GM18498 (cell line): ENCODE data around the gene FZD2.
"Not testable (repeated sequence)": the region's sequence is repeated elsewhere in the genome, so short reads cannot be mapped to it uniquely, and the experiment has no call there.

Source experiments
- ATAC-seq: cut with Tn5 transposase; IDR thresholded peaks from one replicate; pipeline ENCODE4 v1.9.1; 2021; ENCODE audit warnings: mild to moderate bottlenecking, moderate library complexity; ENCODE audit not compliant: unreplicated experiment

FZD2 gene

DNA sequence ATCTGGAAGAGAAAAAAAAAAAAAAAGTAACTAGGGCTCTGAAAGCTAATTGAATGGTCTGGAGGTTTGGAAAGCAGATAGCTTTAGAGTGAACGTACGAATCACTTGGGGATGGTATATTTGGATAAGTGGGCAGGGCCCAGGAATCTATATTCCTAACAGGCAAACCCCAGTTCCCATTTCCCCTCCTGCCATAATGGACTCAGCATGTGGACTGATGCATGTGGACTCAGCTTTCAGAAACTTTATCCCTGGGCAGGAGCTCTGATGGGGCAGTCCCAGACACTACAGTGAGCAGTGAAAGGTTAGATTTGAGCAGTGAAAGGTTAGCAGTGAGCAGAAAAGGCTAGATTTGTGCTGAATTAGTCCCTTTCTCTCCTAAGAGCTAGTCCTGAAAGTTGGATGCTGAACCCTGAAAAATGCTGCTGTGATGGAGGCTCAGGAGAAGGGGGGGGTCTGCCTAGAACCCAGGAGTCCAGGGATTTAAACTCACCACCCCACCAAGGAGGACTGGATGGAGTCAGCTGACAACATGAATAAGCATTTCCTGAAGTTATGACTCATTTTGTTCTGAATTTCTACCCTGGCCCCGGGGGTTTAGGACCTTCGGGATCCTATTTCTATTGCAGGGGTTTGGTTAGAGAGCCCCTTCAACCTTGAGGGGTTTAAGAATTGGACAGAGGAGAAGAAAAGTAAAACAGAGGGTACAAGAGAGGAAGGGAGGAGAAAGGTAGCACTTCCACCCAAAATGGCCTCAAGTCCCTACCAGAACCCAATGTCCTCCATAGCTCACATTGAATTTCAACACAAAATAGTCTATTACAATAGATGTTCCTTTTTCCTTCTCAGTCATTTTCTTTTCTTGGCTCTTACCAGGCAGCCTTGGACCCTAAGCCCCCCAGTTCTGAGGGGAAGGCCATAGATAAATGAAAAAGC, 10.3 kb upstream of the FZD2 start:
- no peak for ATAC-seq

DNA sequence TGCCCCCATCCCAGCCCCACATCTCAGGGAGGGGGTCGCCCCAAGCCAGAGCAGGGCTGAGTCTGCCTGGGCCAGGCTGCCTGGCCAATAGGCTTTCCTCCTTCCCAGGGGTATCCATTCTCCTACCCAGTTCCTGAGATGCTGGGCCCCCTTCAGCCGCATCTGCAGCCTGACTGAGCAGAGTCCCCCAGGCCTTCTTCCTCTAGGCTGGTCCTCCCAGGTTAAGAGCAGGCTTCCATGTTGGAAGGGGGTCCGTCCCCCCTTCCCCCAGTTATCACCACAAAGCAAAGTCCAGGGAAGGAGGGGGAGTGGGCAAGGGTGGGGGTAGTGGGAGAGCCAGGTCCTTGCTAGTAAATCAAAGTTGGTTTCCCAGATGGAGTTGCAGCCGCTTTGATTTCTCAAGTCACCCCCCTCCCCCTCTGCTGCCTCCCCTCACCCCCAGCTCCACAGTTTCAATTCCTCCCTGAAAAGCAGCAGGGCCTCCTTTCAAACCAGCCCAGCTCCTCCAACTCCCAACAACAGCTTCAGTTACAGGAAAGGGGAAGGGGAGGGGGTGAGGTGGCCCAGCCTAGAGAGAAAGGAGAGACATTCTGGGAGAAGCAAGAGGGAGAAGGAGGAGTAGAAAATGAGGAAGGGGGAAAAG, 9.5 kb upstream of the FZD2 start:
- no peak for ATAC-seq

DNA sequence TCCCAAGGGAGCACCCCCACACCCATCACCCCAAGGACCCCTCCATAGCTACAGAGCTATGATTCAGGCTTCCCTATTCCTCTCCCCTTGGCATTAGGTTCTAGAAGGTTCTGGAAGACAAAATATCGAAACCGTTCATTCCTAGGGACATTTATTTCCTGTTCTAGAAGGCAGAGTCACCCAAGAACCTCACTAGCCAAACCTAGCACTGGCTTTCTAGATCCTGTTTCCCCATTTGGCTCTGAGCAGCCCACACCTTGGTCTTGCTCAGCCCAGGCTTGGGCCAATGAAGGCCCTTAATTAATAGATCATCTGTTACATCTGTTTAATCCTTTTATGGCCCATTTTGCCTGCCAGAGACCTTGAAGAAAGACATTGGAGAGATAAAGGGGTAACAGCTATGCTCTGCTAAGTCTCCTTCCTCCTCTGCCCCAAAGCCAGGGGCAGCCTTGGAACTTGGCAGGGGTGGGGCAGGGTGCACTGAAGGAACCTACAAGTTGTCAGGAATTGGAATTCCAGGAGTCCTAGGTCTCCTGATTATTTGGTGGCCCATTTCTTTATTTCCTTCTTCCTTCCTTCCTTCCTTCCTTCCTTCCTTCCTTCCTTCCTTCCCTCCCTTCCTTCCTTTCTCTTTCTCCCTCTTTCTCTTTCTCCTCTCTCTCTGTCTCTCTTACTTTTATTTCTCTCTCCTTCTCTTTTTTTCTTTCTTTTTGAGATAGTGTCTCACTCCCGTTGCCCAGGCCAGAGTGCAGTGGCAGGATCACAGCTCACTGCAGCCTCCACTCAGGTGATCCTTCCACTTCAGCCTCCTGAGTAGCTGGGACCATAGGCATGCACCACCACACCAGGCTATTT, 8.7 kb upstream of the FZD2 start:
- ATAC-seq, result no peak

DNA sequence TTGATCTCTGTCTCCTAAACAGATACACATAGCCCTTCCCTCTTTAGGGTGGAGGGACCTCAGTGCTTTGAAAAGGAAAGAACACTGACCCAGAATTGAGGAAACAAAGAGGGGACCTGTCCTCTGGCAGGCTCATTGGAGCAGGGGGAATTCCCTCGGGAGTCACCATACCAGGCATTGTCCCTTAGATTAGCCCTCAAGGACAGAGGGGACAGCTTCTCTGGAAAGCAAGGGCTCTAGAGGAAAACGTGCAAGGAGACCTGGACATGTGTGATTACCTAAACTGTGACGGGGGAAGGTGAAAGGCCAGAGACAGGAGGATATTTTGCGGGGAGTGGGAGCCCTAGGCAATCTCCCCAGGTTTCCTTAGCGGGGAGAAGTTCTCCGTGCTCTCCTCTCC, 7.6 kb upstream of the FZD2 start:
- ATAC-seq, result no peak

DNA sequence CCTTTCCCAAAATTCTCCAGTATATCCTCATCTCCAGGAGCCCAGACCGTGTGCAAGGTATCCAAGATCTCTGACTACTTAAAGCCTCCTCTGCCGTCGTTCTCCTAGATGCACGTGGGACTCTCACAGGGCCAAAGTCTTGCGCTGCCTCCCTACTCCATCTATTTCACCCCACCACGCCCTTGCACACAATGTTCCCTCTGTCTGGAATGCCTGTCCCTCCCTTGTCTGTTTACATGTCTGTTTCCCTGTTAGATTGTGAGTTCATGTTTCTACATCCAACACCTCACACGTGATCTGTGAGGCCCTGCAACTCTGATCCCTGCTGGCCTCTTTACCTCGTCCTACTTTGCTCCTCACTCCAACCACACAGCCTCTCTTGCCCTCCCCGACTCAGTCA, 4.9 kb upstream of the FZD2 start:
- no peak for ATAC-seq

DNA sequence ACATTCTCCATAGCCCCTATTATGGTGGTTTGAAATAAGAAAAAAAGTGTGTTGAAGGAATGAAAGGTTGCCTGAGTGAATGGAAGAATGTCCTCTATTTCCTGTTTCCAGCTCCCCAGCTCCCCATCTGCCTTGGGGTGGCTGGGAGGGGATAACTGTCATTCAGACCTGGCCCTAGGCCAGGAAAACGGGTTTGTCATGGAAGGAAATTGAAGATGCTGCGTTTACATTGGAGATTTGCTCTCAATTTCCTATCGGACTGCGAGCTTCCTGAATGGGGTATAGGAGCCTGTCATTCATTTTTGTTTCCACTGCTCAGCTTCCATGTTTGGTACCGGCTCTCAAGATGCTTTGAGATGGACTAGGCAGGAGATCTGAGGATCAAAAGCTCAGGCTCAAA, 2.2 kb upstream of the FZD2 start:
- ATAC-seq, result no peak

DNA sequence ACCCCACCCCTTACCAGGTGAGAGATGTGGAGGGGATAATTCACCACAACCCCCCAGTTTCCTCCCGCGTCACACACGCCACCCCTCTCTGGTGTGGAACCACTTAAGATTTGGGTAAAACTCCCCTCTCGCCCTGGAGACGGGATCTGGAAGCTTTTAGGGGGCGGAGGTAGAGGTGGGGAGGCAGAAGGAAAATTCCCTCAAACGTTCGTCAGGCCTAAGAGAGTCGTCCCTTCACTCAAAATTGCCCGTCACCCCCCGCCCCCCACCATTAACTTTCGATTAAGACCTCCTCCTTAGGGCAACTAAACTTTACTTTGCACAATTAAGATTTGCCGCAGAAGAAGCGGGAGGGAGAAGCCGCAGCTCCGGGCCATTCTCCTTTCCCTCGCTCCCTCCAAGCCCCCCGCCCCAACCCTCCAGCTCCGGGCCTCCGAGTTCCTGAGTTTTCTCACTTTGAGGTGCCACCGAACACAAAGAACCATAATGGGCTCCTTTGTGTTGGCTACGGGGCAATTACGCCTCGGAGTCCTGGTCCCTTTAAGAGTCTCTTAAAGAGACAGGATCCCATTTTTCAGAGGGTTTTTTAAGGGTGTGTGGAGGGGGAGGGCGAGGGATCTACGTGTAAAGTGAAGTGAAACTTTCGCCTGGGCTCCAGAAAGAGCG, 985 bp upstream of the FZD2 start:
- ATAC-seq, result no peak

DNA sequence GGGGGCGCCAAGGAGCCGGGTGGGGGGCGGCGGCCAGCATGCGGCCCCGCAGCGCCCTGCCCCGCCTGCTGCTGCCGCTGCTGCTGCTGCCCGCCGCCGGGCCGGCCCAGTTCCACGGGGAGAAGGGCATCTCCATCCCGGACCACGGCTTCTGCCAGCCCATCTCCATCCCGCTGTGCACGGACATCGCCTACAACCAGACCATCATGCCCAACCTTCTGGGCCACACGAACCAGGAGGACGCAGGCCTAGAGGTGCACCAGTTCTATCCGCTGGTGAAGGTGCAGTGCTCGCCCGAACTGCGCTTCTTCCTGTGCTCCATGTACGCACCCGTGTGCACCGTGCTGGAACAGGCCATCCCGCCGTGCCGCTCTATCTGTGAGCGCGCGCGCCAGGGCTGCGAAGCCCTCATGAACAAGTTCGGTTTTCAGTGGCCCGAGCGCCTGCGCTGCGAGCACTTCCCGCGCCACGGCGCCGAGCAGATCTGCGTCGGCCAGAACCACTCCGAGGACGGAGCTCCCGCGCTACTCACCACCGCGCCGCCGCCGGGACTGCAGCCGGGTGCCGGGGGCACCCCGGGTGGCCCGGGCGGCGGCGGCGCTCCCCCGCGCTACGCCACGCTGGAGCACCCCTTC, 484 bp downstream of the FZD2 start:
- ATAC-seq, result no peak

DNA sequence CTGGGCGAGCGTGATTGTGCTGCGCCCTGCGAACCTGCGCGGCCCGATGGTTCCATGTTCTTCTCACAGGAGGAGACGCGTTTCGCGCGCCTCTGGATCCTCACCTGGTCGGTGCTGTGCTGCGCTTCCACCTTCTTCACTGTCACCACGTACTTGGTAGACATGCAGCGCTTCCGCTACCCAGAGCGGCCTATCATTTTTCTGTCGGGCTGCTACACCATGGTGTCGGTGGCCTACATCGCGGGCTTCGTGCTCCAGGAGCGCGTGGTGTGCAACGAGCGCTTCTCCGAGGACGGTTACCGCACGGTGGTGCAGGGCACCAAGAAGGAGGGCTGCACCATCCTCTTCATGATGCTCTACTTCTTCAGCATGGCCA, 1.0 kb downstream of the FZD2 start:
- ATAC-seq, result no peak

DNA sequence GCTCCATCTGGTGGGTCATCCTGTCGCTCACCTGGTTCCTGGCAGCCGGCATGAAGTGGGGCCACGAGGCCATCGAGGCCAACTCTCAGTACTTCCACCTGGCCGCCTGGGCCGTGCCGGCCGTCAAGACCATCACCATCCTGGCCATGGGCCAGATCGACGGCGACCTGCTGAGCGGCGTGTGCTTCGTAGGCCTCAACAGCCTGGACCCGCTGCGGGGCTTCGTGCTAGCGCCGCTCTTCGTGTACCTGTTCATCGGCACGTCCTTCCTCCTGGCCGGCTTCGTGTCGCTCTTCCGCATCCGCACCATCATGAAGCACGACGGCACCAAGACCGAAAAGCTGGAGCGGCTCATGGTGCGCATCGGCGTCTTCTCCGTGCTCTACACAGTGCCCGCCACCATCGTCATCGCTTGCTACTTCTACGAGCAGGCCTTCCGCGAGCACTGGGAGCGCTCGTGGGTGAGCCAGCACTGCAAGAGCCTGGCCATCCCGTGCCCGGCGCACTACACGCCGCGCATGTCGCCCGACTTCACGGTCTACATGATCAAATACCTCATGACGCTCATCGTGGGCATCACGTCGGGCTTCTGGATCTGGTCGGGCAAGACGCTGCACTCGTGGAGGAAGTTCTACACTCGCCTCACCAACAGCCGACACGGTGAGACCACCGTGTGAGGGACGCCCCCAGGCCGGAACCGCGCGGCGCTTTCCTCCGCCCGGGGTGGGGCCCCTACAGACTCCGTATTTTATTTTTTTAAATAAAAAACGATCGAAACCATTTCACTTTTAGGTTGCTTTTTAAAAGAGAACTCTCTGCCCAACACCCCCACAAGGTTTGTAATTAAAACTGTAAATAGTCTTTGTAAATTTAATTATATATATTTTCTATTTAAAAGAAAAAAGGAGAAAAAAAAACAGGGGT, 1.7 kb downstream of the FZD2 start:
- ATAC-seq, result no peak

DNA sequence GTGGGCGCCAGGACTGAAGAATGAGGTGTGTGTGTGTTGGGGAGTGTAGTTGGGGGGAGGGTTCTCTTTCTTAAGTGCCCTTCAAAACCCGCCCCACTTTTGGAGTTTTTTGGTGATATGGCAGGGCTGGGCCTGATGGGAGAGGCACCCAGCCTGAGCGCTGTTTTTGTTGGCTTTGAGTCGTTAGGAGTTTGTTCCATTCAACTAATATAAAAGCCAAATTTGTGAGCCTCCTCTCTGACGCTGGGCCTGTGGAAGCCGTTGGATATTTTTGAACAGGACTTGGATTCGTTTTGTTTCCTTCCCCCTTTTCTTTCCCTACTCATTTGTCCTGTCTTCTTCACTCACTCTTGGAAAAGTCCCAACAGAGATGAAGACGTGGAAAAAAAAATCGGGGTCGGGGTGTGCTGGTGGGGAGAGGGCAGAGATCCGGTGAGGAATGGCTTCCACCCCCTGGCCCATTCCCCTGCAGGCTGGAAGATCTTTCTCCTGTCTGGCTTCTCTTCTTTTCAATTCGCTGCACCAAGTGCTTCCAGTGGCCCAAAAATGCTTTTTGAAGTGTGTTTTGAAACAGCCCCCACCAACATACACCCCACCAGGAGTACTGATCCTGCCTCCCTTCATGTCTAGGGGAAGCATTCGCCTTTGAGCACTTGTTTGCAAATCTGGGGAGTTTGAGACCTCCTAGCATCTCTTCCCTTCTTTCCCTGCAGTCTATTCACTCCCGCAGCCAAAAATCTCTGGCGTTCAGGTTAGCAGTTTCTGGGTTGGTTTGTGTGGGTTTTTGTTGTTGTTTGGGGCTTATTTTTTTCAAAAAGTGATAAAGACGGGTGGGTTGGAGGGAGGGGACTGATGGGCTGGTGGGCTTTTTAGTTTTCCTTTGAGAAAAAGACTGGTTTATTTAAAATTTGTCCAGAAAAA, 2.6 kb downstream of the FZD2 start:
- ATAC-seq, result no peak

DNA sequence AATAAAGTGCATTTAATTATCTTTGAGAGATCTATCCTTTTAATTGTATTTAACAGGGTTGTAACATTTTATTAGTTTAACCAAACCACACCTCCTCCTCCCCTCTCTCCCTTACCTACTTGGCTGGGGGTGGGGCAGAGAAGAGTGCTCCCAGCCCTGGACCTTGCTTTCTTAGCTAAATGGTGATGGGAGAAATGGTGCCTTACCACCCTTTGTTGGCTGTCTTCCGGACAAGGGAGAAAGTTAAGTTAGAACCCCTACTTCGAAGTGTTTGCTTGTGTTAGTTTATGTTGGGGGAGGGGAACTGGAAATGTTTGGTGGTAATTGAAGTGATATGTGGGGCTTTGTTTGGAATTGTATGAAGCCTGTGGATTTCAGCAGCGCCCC, 3.9 kb downstream of the FZD2 start:
- ATAC-seq, result no peak

DNA sequence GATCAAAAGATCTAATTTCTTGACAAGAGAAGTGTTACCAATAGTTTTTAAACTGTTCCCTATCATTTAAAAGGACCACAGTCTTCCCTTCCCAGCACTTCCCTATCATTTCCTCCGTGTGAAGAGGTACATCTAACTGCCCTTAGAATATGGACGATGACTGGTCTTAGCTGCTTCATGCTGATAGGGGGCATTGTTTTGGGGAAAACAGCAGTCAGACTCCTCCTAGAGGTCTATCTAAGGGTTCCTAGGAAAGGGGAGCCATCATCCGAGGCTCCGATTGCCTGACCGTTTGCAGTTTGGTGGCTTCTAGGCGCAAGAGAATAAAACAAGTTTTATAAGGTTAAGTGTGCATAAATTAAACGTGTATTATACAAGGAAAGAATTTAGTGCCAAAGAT, 7.1 kb downstream of the FZD2 start:
- no peak for ATAC-seq

DNA sequence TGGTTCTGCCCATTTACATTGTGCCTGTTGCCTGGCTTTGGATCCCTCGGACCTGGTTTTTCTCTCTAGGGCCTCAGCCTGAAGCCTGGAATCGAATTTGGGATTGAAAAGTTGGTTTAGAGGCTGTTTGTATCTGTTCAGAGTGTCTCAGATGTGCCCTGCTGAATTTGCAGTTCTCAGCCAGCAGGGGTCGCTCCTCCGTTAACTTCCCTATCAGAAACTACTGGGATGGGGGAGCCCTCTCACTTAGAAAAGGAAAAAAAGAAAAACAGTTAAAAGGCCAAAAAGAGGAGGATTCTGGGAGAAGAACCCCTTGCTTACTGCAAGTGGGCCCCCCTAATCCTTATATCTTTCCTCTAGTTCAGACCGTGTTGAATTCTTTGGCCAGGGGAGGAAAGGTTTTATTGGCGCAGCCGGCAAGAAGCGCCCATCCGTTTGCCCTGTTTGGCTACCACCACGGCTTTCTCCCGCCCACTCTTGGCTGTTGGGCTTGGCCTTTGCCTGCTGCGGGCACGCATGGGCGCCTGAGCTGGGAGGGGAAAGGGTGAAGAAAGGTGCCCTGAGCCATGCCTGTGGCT, 8.7 kb downstream of the FZD2 start:
- no peak for ATAC-seq

DNA sequence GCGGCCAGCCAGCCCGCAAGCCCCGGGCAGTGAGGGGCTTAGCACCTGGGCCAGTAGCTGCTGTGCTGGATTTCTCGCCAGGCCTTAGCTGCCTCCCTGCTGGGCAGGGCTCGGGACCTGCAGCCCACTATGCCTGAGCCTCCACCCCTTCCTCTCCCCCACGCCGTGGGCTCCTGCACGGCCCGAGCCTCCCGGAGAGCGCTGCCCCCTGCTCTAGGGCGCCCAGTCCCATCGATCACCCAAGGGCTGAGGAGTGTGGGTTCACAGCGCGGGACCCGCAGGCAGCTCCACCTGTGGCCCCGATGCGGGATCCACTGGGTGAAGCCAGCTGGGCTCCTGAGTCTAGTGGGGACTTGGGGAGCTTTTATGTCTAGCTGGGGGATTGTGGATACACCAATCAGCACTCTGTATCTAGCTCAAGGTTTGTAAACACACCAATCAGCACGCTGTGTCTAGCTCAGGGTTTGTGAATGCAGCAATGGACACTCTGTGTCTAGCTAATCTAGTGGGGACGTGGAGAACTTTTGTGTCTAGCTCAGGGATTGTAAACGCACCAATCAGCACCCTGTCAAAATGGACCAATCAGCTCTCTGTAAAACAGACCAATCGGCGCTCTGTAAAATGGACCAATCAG, 11.1 kb downstream of the FZD2 start:
- ATAC-seq, result not testable (repeated sequence)

DNA sequence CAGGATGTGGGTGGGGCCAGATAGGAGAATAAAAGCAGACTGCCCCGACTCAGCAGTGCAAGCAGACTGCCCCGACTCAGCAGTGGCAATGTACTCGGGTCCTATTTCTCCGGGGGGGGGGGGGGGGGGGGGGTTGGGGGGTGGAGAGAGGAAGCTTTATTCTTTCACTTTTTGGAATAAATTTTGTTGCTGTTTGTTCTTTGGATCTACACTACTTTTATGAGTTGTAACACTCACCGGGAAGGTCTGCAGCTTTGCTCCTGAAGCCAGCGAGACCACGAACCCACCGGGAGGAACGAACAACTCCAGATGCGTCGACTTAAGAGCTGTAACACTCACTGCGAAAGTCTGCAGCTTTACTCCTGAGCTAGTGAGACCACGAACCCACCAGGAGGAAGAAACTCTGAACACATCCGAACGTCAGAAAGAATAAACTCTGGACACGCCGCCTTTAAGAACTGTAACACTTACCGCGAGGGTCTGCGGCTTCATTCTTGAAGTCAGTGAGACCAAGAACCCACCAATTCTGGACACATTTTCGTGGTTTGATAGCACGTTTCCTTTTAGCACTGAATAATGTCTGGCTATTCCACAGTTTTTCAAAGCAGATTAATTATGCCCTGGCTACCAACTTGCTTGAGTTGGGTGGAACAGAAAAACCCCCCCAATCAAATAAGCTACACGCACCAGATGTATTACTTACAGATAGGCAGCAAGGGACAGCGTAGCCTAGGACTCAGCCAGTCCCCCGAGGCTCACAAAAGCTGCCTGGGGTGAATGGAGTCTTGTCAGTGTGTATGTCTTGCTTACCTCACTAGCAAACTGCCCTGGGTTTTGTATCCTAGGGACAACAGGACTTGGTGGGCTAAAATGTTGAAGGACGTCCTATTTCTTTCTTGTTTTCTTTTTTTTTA, 11.9 kb downstream of the FZD2 start:
- no peak for ATAC-seq

DNA sequence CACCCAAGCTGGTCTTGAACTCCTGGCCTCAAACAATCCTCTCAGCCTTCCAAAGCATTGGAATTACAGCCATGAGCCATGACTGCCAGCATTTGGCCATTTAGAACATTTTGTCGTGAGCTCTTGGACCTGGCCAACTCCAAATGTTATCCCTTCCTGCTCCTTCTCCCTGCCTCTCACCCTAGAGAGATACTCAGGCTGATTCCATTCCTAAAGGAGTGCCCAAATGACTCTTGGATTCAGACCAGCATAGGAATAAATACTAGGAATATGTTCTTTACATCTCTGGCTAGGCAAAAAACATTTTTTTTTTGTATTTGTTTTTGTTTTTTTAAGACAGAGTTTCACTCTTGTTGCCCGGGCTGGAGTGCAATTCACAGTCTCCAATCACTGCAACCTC, 15.5 kb downstream of the FZD2 start:
- ATAC-seq, result no peak
